ENCODE measurements around the gene KITLG.
"Not testable (repeated sequence)": the region's sequence is repeated elsewhere in the genome, so short reads cannot be mapped to it uniquely, and the experiment has no call there.

Gene KITLG

GRCh38 chr12:88576866-88577265, 3.4 kb downstream of the KITLG start:
- no peak for DNase-seq (ENCODE audit: low read depth in 2 of 2)

GRCh38 chr12:88575361-88575970, 4.8 kb downstream of the KITLG start:
- DNase-seq (ENCODE audit: low read depth in 2 of 2): no peak

GRCh38 chr12:88574278-88574677, 6.0 kb downstream of the KITLG start:
- DNase-seq (ENCODE audit: low read depth in 2 of 2): no peak

- DNase-seq (ENCODE audit: low read depth in 2 of 2): no peak
Observed at GRCh38 chr12:88573583-88573982, 6.7 kb downstream of the KITLG start.

GRCh38 chr12:88572781-88573549, 7.3 kb downstream of the KITLG start:
- DNase-seq (ENCODE audit: low read depth in 2 of 2): no peak

GRCh38 chr12:88571543-88571942, 8.7 kb downstream of the KITLG start:
- DNase-seq (ENCODE audit: low read depth in 2 of 2): no peak

- DNase-seq (ENCODE audit: low read depth in 2 of 2): no peak
Observed at GRCh38 chr12:88570103-88570502, 10.2 kb downstream of the KITLG start.

- DNase-seq (ENCODE audit: low read depth in 2 of 2): no peak
Observed at GRCh38 chr12:88566430-88566829, 13.8 kb downstream of the KITLG start.

GRCh38 chr12:88562846-88563582, 17.3 kb downstream of the KITLG start:
- no peak for DNase-seq (ENCODE audit: low read depth in 2 of 2)

GRCh38 chr12:88562151-88562550, 18.1 kb downstream of the KITLG start:
- no peak for DNase-seq (ENCODE audit: low read depth in 2 of 2)

GRCh38 chr12:88559772-88560171, 20.5 kb downstream of the KITLG start:
- no peak for DNase-seq (ENCODE audit: low read depth in 2 of 2)

GRCh38 chr12:88559199-88559598, 21.1 kb downstream of the KITLG start:
- DNase-seq (ENCODE audit: low read depth in 2 of 2): no peak

GRCh38 chr12:88558340-88558867, 21.9 kb downstream of the KITLG start:
- no peak for DNase-seq (ENCODE audit: low read depth in 2 of 2)

GRCh38 chr12:88556213-88556774, 24.0 kb downstream of the KITLG start:
- no peak for DNase-seq (ENCODE audit: low read depth in 2 of 2)

- DNase-seq (ENCODE audit: low read depth in 2 of 2): no peak
Observed at GRCh38 chr12:88553941-88554658, 26.2 kb downstream of the KITLG start.

- DNase-seq (ENCODE audit: low read depth in 2 of 2): no peak
Observed at GRCh38 chr12:88552610-88553079, 27.6 kb downstream of the KITLG start.

GRCh38 chr12:88549929-88550328, 30.3 kb downstream of the KITLG start:
- DNase-seq (ENCODE audit: low read depth in 2 of 2): no peak

- DNase-seq (ENCODE audit: low read depth in 2 of 2): not testable (repeated sequence)
Observed at GRCh38 chr12:88547949-88548348, 32.3 kb downstream of the KITLG start.

GRCh38 chr12:88546853-88547252, 33.4 kb downstream of the KITLG start:
- DNase-seq (ENCODE audit: low read depth in 2 of 2): no peak

- DNase-seq (ENCODE audit: low read depth in 2 of 2): no peak
Observed at GRCh38 chr12:88546226-88546625, 34.0 kb downstream of the KITLG start.

All from stimulated activated CD8-positive, alpha-beta memory T cell treated with anti-CD3 and anti-CD28 coated beads, Interleukin-15, amount 100 ng/mL, for 48 hours (primary cell).